ENCODE measurements around the gene GPC3.

DNA sequence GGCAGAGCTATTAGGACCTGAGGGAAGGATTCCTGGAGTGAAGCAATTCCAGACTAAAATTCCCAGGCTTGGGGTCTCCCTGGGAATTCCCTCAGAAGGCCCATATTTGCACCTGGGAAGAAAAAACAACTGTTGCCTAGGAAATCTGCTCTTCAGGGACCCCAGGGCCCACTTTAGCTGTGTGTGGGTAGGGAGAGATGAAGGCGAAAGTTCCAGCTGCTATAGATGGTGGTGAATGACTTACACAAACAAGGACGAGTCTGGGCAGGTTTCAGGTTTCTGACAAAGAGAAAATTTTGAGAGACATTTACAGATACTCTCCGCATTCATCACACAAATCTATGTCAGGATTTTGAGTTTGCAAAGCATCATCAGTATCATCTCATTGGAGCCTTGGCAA, 126.1 kb downstream of the GPC3 start:
- TF ChIP-seq POLR2A (IDR thresholded peaks at IDR 0.05; ENCODE audit: low read depth, low read length) (no peak), TAF1 (IDR thresholded peaks at IDR 0.05; ENCODE audit: borderline replicate concordance, low read depth, low read length) (no peak)
